ENCODE measurements around the gene CYB5RL. TPM values are rescaled to one million over a fixed set of nuclear protein-coding genes. Genes with fewer than 3 reads are reported as not detected.

The CYB5RL gene
- total and polyA plus RNA-seq, 2 donors from 2014 or later: 3.9 to 8.1 TPM

DNA sequence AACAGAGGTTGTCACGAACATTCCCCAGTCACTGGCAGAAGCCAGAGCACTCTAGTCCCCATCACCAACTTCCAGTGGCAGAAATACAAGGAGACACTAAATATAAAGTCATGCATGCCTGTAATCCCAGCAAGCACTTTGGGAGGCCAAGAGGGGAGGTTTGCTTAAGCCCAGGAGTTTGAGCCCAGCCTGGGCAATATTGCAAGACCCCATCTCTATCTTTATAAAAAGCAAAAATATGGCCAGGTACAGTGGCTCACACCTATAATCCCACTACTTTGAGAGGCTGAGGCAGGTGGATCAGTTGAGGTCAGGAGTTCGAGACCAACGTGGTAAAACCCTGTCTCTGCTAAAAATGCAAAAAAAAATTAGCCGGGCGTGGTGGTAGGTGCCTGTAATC lies 6.4 kb downstream of the CYB5RL start:
- Histone ChIP-seq H3K36me3 (ENCODE audit: control insufficient read depth in 2 of 3, insufficient read depth in 3 of 3, low read length in 3 of 3) (peaks cover 0 to 7% (median 0%) of the 10 kb centered on the region in 3 donors), H3K27me3 (ENCODE audit: control insufficient read depth, insufficient read depth, low read length) (no peaks in the 10 kb centered on the region), H3K4me3 (ENCODE audit: low read length in 3 of 3) (no peak overlapping the region), H3K27ac (ENCODE audit: low read depth in 2 of 2, low read length in 2 of 2) (no peak overlapping the region), H3K9me3 (ENCODE audit: control insufficient read depth in 2 of 3, insufficient read depth in 1 of 3, low read length in 3 of 3) (no peaks in the 10 kb centered on the region), H3K4me1 (ENCODE audit: control insufficient read depth in 2 of 3, insufficient read depth in 2 of 3, low read depth in 1 of 3, low read length in 3 of 3) (no peaks in the 10 kb centered on the region), H3K9ac (ENCODE audit: low read length in 3 of 3) (no peak overlapping the region)
- intact Hi-C loops (cut with DNase I): no loop called here
- DNase-seq (no peak), FAIRE-seq (no peak)
- TF ChIP-seq, protein P1, sequence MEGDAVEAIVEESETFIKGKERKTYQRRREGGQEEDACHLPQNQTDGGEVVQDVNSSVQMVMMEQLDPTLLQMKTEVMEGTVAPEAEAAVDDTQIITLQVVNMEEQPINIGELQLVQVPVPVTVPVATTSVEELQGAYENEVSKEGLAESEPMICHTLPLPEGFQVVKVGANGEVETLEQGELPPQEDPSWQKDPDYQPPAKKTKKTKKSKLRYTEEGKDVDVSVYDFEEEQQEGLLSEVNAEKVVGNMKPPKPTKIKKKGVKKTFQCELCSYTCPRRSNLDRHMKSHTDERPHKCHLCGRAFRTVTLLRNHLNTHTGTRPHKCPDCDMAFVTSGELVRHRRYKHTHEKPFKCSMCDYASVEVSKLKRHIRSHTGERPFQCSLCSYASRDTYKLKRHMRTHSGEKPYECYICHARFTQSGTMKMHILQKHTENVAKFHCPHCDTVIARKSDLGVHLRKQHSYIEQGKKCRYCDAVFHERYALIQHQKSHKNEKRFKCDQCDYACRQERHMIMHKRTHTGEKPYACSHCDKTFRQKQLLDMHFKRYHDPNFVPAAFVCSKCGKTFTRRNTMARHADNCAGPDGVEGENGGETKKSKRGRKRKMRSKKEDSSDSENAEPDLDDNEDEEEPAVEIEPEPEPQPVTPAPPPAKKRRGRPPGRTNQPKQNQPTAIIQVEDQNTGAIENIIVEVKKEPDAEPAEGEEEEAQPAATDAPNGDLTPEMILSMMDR (IDR thresholded peaks at IDR 0.05; ENCODE audit: borderline replicate concordance, extremely low read depth, insufficient read depth): no peak

DNA sequence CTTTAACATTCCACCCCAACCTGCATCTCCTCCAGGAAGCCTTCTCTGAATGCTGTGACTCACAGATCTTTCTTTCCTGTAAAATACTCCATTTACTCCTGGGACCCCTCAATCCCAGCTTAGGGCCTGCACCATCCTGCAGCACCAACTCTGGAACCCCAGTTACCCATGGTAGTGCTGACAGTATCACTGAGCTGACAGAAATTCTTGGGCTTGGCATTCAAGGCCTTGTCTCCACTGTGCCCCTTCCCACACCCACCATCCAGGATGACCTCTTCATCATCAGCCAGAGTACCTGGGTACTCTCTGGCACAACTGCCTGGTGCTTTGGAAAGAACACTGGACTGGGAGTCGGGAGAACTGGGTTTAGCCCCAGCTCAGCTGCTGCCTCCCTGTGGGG lies 8.3 kb downstream of the CYB5RL start:
- Histone ChIP-seq H3K27me3 (ENCODE audit: control insufficient read depth, insufficient read depth, low read length) (no peaks in the 10 kb centered on the region), H3K9me3 (ENCODE audit: control insufficient read depth in 2 of 3, insufficient read depth in 1 of 3, low read length in 3 of 3) (no peaks in the 10 kb centered on the region), H3K4me1 (ENCODE audit: control insufficient read depth in 2 of 3, insufficient read depth in 2 of 3, low read depth in 1 of 3, low read length in 3 of 3) (no peaks in the 10 kb centered on the region), H3K9ac (ENCODE audit: low read length in 3 of 3) (no peak overlapping the region), H3K27ac (ENCODE audit: low read depth in 2 of 2, low read length in 2 of 2) (no peak overlapping the region), H3K4me3 (ENCODE audit: low read length in 3 of 3) (no peak overlapping the region), H3K36me3 (ENCODE audit: control insufficient read depth in 2 of 3, insufficient read depth in 3 of 3, low read length in 3 of 3) (peaks cover 0 to 7% (median 0%) of the 10 kb centered on the region in 3 donors)
- TF ChIP-seq, protein P1 (IDR thresholded peaks at IDR 0.05; ENCODE audit: borderline replicate concordance, extremely low read depth, insufficient read depth): no peak
- DNase-seq: no peak
- intact Hi-C loops (cut with DNase I): no loop called here
- no peak for FAIRE-seq

DNA sequence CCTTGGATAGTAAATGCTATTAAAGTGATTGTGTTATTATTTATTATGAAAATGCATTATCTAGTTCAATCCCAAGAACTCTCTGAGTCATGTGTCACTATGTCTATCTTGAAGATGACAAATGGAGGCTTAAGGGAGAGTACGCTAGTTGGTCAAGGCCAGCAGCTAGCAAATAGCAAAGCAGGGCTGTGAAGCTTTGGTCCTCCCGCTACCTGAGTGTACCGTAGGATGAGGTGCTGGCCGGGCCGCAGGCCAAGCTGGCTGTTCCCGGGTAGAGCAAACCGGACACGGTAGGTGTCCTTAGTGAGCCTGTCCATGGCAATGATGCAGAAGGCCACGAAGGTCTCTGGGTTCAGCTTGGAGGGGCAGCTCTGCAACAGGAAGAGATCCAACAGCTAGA lies 9.3 kb downstream of the CYB5RL start:
- no peaks in the 10 kb centered on the region for H3K9me3 ChIP-seq (ENCODE audit: control insufficient read depth in 2 of 3, insufficient read depth in 1 of 3, low read length in 3 of 3)

More for the DNA sequence above, 9.3 kb downstream of the CYB5RL start:
- intact Hi-C loops (cut with DNase I): no loop called here
- Histone ChIP-seq H3K27ac (ENCODE audit: low read depth in 2 of 2, low read length in 2 of 2) (no peak overlapping the region), H3K27me3 (ENCODE audit: control insufficient read depth, insufficient read depth, low read length) (no peaks in the 10 kb centered on the region), H3K4me1 (ENCODE audit: control insufficient read depth in 2 of 3, insufficient read depth in 2 of 3, low read depth in 1 of 3, low read length in 3 of 3) (no peaks in the 10 kb centered on the region), H3K36me3 (ENCODE audit: control insufficient read depth in 2 of 3, insufficient read depth in 3 of 3, low read length in 3 of 3) (peaks cover 0 to 4% (median 0%) of the 10 kb centered on the region in 3 donors), H3K4me3 (ENCODE audit: low read length in 3 of 3) (no peak overlapping the region), H3K9ac (ENCODE audit: low read length in 3 of 3) (no peak overlapping the region)
- DNase-seq (no peak), FAIRE-seq (no peak)
- TF ChIP-seq, protein P1 (IDR thresholded peaks at IDR 0.05; ENCODE audit: borderline replicate concordance, extremely low read depth, insufficient read depth): no peak

Data from kidney (tissue), 14 donors.